GM19455 (cell line): ENCODE measurements around the gene TRAPPC10.
A peak's percentile ranks its signal among the peaks of the same experiment; 100 is the strongest.
"Not testable (repeated sequence)": the region's sequence is repeated elsewhere in the genome, so short reads cannot be mapped to it uniquely, and the experiment has no call there.

Source experiments
- ATAC-seq: cut with Tn5 transposase; IDR thresholded peaks from one replicate; pipeline ENCODE4 v1.9.1; 2021; ENCODE audit not compliant: unreplicated experiment

The TRAPPC10 gene

DNA sequence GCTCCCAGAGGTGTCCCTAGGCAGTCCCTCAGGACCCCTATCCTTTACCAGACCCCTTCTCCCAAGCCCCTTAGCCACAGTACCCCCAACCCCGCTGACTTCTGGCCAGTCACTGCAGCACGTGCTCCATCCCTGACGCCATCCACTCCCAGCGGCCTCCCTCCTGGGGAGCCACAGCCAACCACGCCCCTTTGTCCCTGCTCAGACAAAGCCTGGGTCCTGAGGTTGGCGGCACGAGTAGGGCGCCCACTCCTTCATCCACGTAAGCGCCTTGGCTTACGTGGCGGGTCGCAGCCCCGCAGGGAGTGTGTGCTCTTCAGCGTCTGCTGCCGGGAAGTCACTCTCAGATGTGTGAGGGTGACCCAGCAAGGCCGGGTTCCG lies 128.4 kb downstream of the TRAPPC10 start:
- ATAC-seq, result not testable (repeated sequence)

DNA sequence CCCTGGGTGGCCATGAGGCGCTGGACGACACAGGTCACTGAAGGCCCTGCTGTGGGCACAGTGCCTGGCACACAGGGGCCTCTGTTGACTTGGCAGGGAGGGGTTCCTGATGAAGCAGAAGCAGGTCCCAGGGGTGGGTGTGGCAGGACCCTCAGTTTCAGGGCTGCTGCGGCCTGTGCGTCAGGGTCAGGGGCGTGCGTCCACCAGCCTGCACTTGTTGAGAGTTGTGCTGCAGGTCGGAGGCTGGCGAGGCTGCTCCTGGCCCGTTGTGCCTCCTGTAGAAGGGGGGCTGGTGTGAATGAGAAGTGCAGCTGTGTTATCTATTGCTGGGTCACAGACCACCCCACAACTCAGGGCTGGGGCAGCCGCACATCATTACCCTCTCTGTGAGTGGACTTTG lies 130.4 kb downstream of the TRAPPC10 start:
- ATAC-seq, result not testable (repeated sequence)

- not testable (repeated sequence) for ATAC-seq
These were observed 131.3 kb downstream of the TRAPPC10 start for GRCh38 chr21:44143380-44143779.

- ATAC-seq, result not testable (repeated sequence)
These were observed 131.9 kb downstream of the TRAPPC10 start for GRCh38 chr21:44143996-44144395.

GRCh38 chr21:44144784-44145602 lies 132.9 kb downstream of the TRAPPC10 start:
- ATAC-seq, result peak; percentile 49

DNA sequence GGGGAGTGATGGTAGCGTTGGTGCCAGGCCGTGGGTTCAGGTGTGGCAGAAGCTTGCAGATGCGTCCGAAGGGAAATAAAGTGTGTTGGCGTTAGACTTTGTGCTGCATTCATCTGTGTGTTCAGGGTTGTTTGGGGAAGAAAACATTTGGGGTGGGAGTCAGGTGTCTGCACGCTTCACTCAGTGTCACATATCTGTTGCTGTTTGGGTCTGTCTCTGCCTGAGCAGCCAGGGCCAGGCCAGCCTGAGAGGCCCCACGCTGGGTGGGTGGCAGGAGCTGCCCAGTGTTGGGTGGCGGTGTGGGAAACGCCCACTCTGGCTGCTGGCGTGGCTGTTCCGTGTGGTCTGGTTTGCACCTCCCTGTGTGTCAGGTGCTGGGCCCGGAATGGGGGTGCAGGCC lies 133.5 kb downstream of the TRAPPC10 start:
- not testable (repeated sequence) for ATAC-seq

DNA sequence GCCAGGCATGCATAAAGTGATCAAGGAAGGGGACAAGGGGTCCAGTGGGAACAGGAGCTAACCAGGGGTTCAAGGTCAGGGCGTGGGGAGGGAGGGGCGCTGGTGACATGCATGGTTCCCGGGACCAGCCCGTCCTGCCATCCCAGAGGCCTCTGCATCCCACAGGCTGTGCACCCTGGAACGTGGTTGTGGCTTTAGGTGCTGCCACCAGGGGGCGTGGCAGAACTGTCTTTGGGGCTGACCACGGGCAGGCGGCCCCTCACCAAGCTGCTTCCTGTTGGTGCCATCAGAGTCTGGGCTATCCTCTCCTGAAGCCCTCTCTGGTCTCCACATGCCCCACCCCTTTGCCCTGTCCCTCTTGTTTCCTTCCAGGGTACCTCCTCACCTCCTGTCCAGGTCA lies 135.0 kb downstream of the TRAPPC10 start:
- ATAC-seq, result not testable (repeated sequence)

GRCh38 chr21:44150255-44150654 lies 138.1 kb downstream of the TRAPPC10 start:
- not testable (repeated sequence) for ATAC-seq

- ATAC-seq, result not testable (repeated sequence)
These were observed 141.2 kb downstream of the TRAPPC10 start for GRCh38 chr21:44153214-44153888.

DNA sequence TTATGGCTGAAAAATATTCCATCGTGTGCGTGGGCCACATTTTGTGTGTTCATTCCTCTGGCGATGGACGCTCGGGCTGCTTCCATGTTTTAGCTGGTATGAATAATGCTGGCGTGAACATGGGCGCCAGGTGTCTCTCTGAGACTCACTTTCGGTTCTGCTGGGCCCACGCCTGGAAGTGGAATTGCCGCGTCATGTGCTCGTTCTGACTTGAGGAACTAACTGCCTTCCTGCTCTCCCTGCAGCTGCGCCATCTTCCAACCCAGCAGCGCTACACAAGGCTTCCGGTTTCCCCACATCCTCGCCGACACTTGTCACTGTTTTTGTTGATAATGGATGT lies 141.8 kb downstream of the TRAPPC10 start:
- not testable (repeated sequence) for ATAC-seq

GRCh38 chr21:44154816-44155230 lies 142.7 kb downstream of the TRAPPC10 start:
- ATAC-seq, result not testable (repeated sequence)

DNA sequence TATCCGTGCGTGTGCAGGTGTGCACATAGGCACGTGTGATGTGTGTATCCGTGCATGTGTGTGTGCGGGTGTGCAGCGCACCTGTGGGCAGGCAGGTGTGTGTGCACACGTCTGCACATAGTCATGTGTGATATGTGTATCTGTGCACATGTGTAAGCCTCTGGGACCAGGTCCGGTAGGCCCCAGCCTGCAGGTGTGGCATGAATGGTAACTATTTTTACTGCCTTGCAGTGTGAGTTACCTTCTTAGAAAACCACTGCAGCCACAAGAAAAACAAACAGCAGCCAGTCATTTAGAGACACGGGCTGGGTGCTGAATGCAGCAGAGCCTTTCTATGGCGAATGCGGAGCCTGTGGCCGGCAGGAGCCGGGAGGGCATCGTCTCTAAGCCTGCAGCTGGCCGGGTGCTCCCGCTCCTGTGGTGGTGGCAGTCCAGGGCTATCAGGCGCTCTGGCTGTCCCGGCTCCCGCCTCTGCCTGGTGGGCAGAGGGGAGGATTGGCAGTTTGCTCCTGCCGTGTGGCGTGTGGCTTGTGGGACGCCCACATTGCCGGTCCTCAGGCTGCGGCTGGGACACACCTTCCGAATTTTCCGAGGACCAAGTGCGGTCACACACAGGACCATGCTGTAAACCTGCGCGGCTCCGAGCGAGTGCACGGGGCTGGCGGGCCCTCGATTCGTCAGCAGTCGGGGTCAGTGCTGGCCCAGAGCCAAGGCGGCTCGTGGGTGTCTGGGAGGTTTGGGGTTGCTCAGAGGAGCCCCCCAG lies 143.3 kb downstream of the TRAPPC10 start:
- not testable (repeated sequence) for ATAC-seq

DNA sequence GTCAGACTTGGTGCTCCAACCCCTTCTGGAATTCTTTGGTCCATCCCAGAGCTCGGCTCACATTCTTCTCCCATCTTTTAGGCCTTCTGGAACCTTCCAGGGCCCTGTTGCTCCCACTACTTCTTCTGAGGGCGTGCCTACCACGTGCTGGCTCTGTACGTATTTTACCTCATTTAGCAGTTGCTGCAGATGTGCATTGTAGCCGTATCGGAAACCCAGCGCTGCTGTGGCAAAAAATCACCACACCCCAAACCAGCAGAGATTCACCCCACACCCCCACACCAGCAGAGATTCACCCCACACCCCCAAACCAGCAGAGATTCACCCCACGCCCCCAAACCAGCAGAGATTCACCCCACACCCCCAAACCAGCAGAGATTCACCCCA lies 143.9 kb downstream of the TRAPPC10 start:
- ATAC-seq, result not testable (repeated sequence)
